Measurements from ENCODE around the gene DYNC1LI1. TPM values are rescaled to one million over a fixed set of nuclear protein-coding genes. Genes with fewer than 3 reads are reported as not detected.
"Not testable (repeated sequence)": the region's sequence is repeated elsewhere in the genome, so short reads cannot be mapped to it uniquely, and the experiment has no call there.

Gene DYNC1LI1
- total RNA-seq, 1 donor from 2014 or later = 69.2 TPM

GRCh38 chr3:32586356-32586755 lies 15.7 kb upstream of the DYNC1LI1 start:
- DNase-seq (ENCODE audit: low spot score) = no peak
- no peak for TF ChIP-seq CTCF (IDR thresholded peaks at IDR 0.05)
- peaks cover 36% of the 10 kb centered on the region for H3K4me1 Mint-ChIP-seq (ENCODE audit: low read depth)

GRCh38 chr3:32584660-32585059 lies 14.0 kb upstream of the DYNC1LI1 start:
- no peaks in the 10 kb centered on the region for H3K9me3 Mint-ChIP-seq (ENCODE audit: low read depth)
- DNase-seq (ENCODE audit: low spot score) = no peak
- H3K4me1 Mint-ChIP-seq (ENCODE audit: low read depth) = peaks cover 46% of the 10 kb centered on the region
- H3K27me3 Mint-ChIP-seq (ENCODE audit: low read depth) = no peaks in the 10 kb centered on the region
- no peak for TF ChIP-seq CTCF (IDR thresholded peaks at IDR 0.05)
- no peak overlapping the region for H3K4me3 Mint-ChIP-seq (ENCODE audit: unreplicated experiment)
- H3K36me3 Mint-ChIP-seq (ENCODE audit: low read depth) = no peaks in the 10 kb centered on the region
- peak overlapping the region; percentile 62 for H3K27ac Mint-ChIP-seq (ENCODE audit: unreplicated experiment)

More at GRCh38 chr3:32586356-32586755, 15.7 kb upstream of the DYNC1LI1 start:
- Mint-ChIP-seq H3K4me3 (ENCODE audit: unreplicated experiment) (no peak overlapping the region), H3K27ac (ENCODE audit: unreplicated experiment) (no peak overlapping the region), H3K9me3 (ENCODE audit: low read depth) (no peaks in the 10 kb centered on the region), H3K36me3 (ENCODE audit: low read depth) (no peaks in the 10 kb centered on the region), H3K27me3 (ENCODE audit: low read depth) (no peaks in the 10 kb centered on the region)

GRCh38 chr3:32583708-32584107 lies 13.1 kb upstream of the DYNC1LI1 start:
- no peaks in the 10 kb centered on the region for H3K9me3 Mint-ChIP-seq (ENCODE audit: low read depth)
- peak overlapping the region; percentile 98 for H3K27ac Mint-ChIP-seq (ENCODE audit: unreplicated experiment)
- no peaks in the 10 kb centered on the region for H3K36me3 Mint-ChIP-seq (ENCODE audit: low read depth)
- no peaks in the 10 kb centered on the region for H3K27me3 Mint-ChIP-seq (ENCODE audit: low read depth)
- H3K4me1 Mint-ChIP-seq (ENCODE audit: low read depth) = peaks cover 51% of the 10 kb centered on the region
- DNase-seq (ENCODE audit: low spot score) = no peak
- no peak overlapping the region for H3K4me3 Mint-ChIP-seq (ENCODE audit: unreplicated experiment)
- TF ChIP-seq CTCF (IDR thresholded peaks at IDR 0.05) = no peak

- peaks cover 41% of the 10 kb centered on the region for H3K4me1 Mint-ChIP-seq (ENCODE audit: low read depth)
- H3K9me3 Mint-ChIP-seq (ENCODE audit: low read depth); H3K27me3 Mint-ChIP-seq (ENCODE audit: low read depth); H3K27ac Mint-ChIP-seq (ENCODE audit: unreplicated experiment); H3K36me3 Mint-ChIP-seq (ENCODE audit: low read depth); DNase-seq (ENCODE audit: low spot score); H3K4me3 Mint-ChIP-seq (ENCODE audit: unreplicated experiment): not testable (repeated sequence)
These were observed 8.0 kb upstream of the DYNC1LI1 start for GRCh38 chr3:32578669-32579068.

- peaks cover 36% of the 10 kb centered on the region for H3K4me1 Mint-ChIP-seq (ENCODE audit: low read depth)
- H3K27me3 Mint-ChIP-seq (ENCODE audit: low read depth) = no peaks in the 10 kb centered on the region
- peak overlapping the region; percentile 7 for H3K4me3 Mint-ChIP-seq (ENCODE audit: unreplicated experiment)
- H3K27ac Mint-ChIP-seq (ENCODE audit: unreplicated experiment) = peak overlapping the region; percentile 88
- no peaks in the 10 kb centered on the region for H3K9me3 Mint-ChIP-seq (ENCODE audit: low read depth)
- no peak for TF ChIP-seq CTCF (IDR thresholded peaks at IDR 0.05)
- DNase-seq (ENCODE audit: low spot score) = no peak
- no peaks in the 10 kb centered on the region for H3K36me3 Mint-ChIP-seq (ENCODE audit: low read depth)
These were observed 7.2 kb upstream of the DYNC1LI1 start for GRCh38 chr3:32577581-32578556.

All from chondrocyte (in vitro differentiated cells).